H54 (cell line): ENCODE measurements around the gene UGT2A1.
"Not testable (repeated sequence)": the region's sequence is repeated elsewhere in the genome, so short reads cannot be mapped to it uniquely, and the experiment has no call there.

ENCODE experiments used
- DNase-seq: peaks from one replicate; pipeline ENCODE4 v3.0.0; 2011; ENCODE audit warnings: low spot score, mixed read lengths; ENCODE audit not compliant: insufficient read length
- FAIRE-seq: peaks from 3 replicates; lab custom pipeline; 2011; peaks lifted over from hg19 to GRCh38; lab: Jason Lieb, UNC
- POLR2A ChIP-seq: IDR thresholded peaks from 2 replicates; pipeline ENCODE4 v1.6.1; 2011; ENCODE audit warnings: low read depth, mild to moderate bottlenecking, low read length

UGT2A1 gene

DNA sequence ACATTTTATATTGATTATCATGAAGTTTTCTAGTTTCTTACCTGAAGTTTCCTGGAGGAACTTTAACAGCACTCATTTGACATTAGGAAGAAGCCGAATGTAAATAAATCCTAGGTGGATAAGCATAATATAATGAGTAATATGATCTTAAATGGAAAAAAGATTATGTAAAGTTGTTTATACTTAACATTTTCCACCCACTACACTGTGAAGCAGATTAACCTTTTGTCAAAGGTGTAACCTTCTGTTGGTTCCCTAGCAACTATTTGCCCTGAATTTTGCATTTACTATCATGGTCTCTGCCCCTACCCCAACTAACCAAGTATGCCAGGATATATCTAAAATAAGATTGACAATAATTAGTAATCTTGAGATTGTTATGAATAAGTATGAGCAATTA lies at the start of gene UGT2A1:
TSS of gene UGT2A1 (minus strand) at position 101 of the 400 bp plus-strand sequence. CDS start 5,603 bp downstream, outside the sequence.
- DNase-seq: no peak
- TF ChIP-seq POLR2A: no peak
- FAIRE-seq: no peak

DNA sequence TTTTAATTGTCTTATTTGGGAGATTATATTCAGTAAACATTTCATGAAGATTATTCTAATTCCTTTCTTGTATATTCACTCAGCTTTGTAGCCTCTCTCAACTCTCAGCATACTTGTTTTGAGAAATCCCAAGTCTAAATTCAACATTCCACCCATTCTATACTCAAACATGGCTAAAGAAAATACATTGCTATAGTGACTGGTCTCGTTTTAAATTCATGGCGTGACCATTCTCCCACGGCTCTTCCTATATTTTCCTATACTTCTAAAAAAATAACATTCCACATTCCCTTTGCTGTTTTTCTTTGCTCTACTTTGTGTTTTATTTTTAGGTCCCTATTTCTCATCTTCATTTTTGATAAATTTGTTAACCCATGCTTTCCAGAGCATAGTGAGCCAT lies 49.2 kb upstream of the UGT2A1 start:
- FAIRE-seq (no peak), DNase-seq (no peak)
- no peak for TF ChIP-seq POLR2A

DNA sequence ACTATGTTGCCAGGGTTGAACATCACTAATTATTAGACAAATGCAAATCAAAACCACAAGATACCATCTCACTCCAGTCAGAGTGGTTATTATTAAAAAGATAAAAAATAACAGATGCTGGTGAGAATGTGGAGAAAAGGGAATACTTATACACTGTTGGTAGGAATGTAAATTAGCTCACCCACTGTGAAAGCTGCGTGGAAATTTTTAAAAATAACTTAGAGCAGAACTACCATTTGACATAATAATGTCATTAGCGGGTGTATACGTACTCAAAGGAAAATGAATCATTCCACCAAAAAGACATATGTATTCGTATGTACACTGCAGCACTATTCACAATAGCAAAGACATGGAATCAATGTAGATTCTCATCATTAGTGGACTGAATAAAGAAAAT lies 48.6 kb upstream of the UGT2A1 start:
- FAIRE-seq: no peak
- no peak for TF ChIP-seq POLR2A

DNA sequence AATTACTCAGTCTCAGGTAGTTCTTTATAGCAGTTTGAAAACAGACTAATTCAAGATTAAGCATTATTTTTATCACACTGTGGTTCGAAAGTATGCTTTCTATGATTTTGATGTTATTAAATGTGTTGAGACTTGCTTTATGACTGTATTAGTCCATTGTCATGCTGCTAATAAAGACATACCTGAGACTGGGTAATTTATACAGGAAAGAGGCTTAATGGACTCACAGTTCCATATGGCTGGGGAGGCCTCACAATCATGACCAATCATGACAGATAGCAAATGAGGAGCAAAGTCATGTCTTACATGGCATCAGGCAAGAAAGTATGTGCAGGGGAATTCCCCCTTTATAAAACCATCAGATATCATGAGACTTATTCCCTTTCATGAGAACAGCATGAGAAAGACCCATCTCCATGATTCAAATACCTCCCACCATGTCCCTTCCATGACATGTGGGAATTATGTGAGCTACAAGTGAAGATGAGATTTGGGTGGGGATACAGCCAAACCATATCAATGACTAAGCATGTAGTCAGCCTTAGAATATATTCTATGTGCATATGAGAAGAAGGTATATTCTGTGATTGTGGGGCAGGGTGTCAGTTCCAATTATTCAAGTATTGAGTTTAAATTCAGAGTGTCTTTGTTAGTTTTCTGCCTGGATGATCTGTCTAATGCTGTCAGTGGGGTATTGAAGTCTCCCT lies 44.6 kb upstream of the UGT2A1 start:
- TF ChIP-seq POLR2A: no peak
- FAIRE-seq (no peak), DNase-seq (no peak)

More for the DNA sequence above, 48.6 kb upstream of the UGT2A1 start:
- DNase-seq: no peak

- FAIRE-seq: no peak
- TF ChIP-seq POLR2A: no peak
These were observed 36.6 kb upstream of the UGT2A1 start for GRCh38 chr4:69689599-69689998.

DNA sequence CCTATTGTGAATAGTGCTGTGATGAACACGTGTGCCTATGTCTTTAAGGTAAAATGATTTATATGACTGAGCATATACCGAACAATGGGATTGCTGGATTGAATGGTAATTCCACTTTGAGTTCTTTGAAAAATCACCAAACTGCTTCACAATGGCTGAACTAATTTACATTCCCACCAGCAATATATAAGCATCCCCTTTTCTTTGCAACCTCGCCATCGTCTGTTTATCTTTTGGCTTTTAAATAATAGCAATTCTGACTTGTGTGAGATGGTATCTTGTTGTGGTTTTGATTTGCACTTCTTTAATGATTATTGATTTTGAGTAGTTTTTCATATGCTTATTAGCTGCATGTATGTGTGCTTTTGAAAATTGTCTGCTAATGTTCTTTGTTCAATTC lies 31.8 kb upstream of the UGT2A1 start:
- DNase-seq: no peak
- no peak for TF ChIP-seq POLR2A
- no peak for FAIRE-seq

More at GRCh38 chr4:69689599-69689998, 36.6 kb upstream of the UGT2A1 start:
- no peak for DNase-seq

DNA sequence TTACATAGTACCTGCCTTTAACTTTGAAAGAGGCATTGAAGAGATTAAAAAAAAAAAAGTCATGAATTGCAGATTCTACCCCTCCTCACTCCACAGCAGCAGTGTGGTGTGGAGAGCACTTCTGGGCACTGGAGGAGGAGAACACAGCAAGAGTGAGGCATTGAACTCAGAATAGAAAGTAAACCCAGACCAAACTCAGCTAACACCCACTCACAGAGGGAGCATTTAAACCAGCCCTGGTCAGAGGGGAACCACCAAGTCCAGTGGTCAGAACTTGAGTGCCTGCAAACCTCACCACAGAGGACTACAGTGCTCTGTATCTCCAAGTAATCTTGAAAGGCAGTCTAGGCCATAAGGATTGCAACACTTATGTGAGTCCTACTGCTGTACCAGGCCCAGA lies 15.6 kb upstream of the UGT2A1 start:
- TF ChIP-seq POLR2A: no peak
- DNase-seq (no peak), FAIRE-seq (no peak)

DNA sequence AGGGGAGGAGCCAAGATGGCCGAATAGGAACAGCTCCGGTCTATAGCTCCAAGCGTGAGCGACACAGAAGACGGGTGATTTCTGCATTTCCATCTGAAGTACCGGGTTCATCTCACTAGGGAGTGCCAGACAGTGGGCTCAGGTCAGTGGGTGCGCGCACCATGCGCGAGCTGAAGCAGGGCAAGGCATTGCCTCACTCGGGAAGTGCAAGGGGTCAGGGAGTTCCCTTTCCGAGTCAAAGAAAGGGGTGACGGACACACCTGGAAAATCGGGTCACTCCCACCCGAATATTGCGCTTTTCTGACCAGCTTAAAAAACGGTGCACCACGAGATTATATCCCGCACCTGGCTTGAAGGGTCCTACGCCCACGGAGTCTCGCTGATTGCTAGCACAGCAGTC lies 11.0 kb upstream of the UGT2A1 start:
- FAIRE-seq, DNase-seq: not testable (repeated sequence)

DNA sequence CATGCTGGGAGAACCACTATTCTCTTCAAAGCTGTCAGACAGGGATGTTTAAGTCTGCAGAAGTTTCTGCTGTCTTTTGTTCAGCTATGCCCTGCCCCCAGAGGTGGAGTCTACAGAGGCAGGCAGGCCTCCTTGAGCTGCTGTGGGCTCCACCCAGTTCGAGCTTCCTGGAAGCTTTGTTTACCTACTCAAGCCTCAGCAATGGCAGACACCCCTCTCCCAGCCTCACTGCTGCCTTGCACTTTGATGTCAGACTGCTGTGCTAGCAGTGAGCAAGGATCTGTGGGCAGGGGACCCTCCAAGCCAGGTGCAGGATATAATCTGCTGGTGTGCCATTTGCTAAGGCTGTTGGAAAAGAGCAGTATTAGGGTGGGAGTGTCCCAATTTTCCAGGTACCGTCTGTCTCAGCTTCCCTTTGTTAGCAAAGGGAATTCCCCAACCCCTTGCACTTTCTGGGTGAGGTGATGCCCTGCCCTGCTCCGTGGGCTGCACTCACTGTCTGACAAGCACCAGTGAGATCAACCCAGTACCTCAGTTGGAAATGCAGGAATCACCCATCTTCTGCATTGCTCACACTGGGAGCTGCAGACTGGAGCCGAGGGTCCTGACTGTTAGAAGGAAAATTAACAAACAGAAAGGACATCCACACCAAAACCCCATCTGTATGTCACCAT lies 8.2 kb upstream of the UGT2A1 start:
- FAIRE-seq, DNase-seq: not testable (repeated sequence)

- FAIRE-seq: no peak
- DNase-seq: no peak
- no peak for TF ChIP-seq POLR2A
These were observed 5.1 kb upstream of the UGT2A1 start for GRCh38 chr4:69658133-69658532.

GRCh38 chr4:69656653-69657158 lies 3.7 kb upstream of the UGT2A1 start:
- FAIRE-seq (no peak), DNase-seq (no peak)
- no peak for TF ChIP-seq POLR2A

DNA sequence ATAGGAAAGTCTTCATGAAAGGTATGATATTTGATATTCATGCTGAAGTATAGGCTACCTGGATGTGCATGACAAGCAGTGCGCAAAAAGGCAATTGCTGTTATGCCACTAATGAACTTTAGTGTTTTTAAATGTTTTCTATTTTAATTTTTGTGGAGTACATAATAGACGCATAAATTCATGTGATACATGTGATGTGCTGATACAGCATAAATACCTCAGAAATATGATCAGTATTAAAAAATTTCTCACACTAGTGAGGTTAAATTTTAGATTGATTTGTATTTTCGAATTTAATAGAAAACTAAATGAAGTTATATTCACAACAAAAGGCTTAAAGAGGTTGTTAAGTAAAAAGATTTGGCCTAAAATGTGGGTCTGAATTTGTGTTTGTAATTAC lies 2.2 kb downstream of the UGT2A1 start:
- no peak for FAIRE-seq
- DNase-seq: no peak
- TF ChIP-seq POLR2A: no peak

DNA sequence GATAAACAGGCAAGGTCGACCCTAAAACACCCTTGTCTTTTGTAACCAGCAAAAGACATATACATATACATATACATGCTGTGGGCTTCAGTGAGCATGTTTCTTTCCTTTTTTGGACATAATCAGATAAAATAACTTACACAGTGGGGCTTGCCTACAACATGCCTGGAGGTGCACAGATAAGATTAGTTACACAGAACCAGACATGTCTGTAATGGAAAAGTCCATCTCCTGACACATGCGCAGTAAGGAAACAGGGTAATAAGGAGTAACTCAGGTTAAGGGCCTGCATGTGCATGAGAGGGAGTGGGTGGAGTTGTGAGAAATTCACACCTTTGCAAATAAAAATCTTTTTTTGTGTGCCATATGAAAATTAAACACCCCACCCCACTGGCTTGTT lies 3.4 kb downstream of the UGT2A1 start:
- FAIRE-seq: no peak
- no peak for TF ChIP-seq POLR2A
- DNase-seq: no peak

DNA sequence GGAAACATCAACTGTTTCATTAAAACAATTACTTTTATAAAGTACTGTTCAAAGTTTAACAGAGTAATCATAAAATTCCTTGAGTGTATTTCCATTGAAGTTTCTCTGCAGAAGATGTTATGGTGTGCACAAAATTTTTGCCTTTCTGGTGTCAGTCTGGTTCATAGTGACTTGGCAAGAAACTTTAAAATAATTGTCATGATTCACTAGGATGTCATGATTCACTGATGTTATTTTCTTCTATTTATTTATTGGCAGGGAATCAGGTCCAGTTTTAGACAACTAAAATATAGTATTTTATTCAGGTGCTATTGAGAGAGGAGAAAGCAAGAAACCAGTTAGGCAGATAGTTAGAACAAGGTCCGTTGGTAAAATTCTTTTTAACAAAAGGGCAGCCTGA lies 3.8 kb downstream of the UGT2A1 start:
- FAIRE-seq: no peak
- DNase-seq: no peak

DNA sequence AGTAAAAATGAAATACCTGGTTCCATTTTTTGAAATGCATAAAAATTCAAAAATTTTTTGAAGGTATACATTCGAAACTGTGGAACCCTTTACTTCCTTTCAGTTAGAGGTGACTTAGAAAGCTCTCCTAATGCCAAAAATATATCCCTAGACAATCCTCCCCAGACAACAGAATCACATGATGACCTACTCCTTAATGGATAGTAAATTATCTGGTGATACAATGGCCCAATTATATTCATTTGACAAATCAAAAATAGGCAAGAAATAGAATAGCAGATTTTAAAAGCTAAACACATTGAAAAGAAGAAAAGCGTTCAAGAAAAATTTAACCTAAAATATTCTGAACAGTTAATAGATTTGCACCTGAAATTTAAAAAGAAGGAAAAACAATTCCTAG lies 10.1 kb downstream of the UGT2A1 start:
- no peak for FAIRE-seq
- TF ChIP-seq POLR2A: no peak
- DNase-seq: no peak

More for the DNA sequence above, 3.8 kb downstream of the UGT2A1 start:
- TF ChIP-seq POLR2A: no peak
